GM19351 (cell line): ENCODE measurements around the gene GALNT15.

Experiments used
- ATAC-seq: cut with Tn5 transposase; IDR thresholded peaks from one replicate; pipeline ENCODE4 v1.9.1; 2021; ENCODE audit warnings: mild to moderate bottlenecking, moderate library complexity; ENCODE audit not compliant: unreplicated experiment

The GALNT15 gene

DNA sequence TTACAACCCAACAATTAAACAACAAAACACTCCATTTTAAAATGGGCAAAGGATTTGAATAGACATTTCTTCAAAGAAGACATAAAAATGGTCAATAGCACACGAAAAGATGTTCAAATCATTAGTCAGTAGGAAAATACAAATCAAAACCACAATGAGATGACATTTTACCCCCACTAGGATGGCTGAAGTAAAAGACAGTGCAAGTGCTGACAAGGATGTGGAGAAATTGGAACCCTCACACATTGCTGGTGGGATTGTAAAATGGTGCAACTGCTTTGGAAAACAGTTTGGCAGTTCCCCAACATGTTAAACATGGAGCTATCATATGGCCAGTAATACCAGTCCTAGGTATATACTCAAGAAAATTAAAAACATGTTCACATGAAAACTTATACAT lies 11.6 kb downstream of the GALNT15 start:
- no peak for ATAC-seq

GRCh38 chr3:16186565-16186964 lies 12.1 kb downstream of the GALNT15 start:
- no peak for ATAC-seq

GRCh38 chr3:16187213-16187790 lies 12.8 kb downstream of the GALNT15 start:
- ATAC-seq: no peak

- ATAC-seq: no peak
These were observed 13.6 kb downstream of the GALNT15 start for GRCh38 chr3:16188071-16188470.

DNA sequence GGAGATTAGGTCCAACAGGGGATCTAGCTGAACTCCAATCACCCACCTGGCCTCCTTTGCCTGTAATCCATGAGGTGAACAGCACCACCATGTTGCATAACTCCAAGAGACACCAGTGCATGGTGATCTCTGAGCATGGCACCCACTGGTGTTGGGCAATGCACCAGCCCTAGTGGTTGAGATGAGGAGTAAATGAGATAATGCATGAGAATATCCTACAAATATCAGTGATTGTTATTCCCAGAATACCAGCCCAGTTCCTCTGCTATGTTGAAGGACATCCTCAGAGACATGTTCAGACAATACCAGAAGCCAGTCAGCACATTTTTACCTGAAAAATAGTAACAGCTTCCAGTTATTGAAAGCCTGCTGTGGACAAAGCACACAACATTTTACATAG lies 14.7 kb downstream of the GALNT15 start:
- no peak for ATAC-seq

- no peak for ATAC-seq
These were observed 16.2 kb downstream of the GALNT15 start for GRCh38 chr3:16190704-16191103.

GRCh38 chr3:16191591-16191990 lies 17.1 kb downstream of the GALNT15 start:
- no peak for ATAC-seq

DNA sequence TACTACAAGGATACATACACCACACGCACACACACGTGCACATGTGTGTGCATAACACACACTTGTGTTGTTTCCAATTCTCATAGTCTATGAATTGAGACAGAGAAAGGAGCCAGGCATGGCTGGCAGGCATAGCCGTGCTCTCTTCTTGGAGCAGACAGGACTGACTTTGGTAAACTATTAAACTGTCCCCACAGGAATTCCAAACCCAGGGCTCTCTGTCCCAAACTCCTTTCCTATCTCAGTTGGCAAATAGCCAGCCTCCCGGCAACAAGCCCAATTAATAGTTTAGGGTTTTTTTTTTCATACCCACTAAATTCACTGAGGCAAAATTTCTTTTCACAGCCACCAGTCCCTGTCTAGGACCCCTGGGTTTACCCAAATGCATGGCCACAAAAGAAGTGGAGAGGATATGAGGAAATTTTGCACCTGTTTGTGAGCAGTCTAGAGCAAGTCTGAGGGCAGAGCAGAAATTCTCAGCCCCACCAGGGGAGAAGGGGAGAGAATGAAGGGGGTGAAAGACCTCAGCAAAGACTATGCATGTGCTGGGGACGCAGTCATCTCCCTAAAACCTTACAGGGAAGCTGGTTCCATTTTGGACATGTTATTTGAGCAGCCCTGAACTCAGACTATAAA lies 17.8 kb downstream of the GALNT15 start:
- no peak for ATAC-seq

GRCh38 chr3:16198427-16198826 lies 23.9 kb downstream of the GALNT15 start:
- ATAC-seq: no peak

DNA sequence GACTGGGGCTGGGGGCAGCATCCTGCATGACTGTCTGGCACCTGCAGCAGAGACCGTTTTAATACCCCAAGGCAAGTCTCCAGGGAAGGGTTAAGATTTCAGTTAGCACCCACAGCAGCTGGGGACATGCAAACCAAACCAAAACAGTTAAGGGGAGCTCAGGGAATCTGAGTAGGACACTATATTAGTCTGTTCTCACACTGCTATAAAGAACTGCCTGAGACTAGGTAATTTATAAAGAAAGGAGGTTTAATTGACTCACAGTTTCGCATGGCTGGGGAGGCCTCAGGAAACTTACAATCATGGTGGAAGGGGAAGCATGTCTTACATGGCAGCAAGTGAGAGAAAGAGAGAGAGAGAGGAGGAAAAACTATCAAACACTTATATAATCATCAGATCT lies 25.3 kb downstream of the GALNT15 start:
- ATAC-seq: no peak

GRCh38 chr3:16200411-16200810 lies 25.9 kb downstream of the GALNT15 start:
- ATAC-seq: no peak

GRCh38 chr3:16203031-16203430 lies 28.6 kb downstream of the GALNT15 start:
- ATAC-seq: no peak

GRCh38 chr3:16203671-16204629 lies 29.5 kb downstream of the GALNT15 start:
- ATAC-seq: no peak

DNA sequence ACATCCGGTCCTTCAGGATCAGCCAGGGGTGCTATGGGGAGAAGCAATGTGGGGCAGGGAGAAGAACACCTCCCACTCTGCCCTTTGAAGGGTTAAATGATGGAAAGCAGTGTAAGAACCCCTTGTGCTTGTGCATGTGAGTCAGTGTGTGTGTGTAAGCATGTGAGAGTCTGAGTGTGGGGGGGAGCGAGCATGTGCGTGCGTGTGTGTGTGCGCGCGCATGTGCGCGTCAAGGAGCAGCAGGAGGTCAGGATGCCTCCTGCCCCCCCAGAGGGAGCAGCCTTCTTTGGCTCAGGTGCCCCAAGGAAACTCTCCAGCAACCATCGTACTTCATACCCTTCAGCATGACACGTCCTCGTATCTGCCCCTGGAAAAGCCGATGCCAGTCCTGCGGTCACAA lies 30.3 kb downstream of the GALNT15 start:
- ATAC-seq: no peak

- ATAC-seq: no peak
These were observed 30.8 kb downstream of the GALNT15 start for GRCh38 chr3:16205156-16205870.

GRCh38 chr3:16207031-16207430 lies 32.6 kb downstream of the GALNT15 start:
- ATAC-seq: no peak

DNA sequence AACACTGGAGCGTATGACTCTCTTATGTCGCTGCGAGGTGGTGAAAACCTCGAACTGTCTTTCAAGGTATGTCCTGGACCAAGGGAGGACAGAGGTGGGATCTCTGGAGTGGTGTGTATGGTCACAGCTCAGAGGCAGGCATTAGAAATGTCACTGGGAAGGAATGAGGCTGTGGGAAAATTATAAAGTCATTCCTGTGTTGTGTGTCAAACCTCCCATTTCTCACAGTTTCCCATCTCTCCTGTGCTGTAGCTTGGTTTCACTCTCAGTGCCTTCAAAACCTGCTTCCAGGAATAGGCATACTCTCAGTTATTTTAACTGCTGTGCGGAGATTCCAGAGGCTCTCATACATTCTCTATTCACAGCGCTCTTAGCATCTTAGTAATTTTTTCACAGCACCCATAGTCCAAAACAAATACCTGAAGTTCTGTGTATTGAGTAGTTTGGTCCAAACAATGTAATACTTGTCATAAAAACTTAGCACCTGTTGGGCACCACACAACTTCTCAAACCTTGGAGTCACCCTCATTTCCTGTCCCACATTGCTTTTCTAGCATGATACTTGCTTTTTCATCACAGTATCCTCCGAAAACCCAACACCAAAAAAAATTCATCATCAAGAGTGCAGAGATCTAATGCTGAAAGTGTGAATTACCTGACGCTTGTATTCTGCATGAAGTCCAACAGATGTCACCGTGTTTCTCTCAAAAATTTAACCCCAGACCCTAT lies 36.9 kb downstream of the GALNT15 start:
- no peak for ATAC-seq

GRCh38 chr3:16214366-16214765 lies 39.9 kb downstream of the GALNT15 start:
- no peak for ATAC-seq

- ATAC-seq: no peak
These were observed 42.0 kb downstream of the GALNT15 start for GRCh38 chr3:16216373-16216935.

DNA sequence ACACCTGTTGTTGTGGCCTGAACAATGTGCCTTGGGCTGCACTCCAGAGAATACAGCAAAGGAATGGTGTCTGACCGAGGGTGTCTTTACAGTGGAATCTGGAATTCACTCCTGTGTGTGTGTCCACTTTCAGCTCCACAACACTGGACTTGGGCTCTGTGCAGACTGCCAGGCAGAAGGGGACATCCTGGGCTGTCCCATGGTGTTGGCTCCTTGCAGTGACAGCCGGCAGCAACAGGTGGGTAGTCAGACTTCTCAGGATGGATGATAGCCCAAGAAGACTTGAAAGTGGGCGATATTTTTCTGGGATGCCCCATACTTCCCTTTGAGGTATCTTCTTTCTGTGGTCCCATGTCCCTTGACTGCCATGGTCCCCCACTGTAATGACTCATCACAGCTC lies 45.3 kb downstream of the GALNT15 start:
- ATAC-seq: no peak
